Breast epithelium (tissue), 4 donors: Measurements from ENCODE around the gene S100A10. TPM values are rescaled to one million over a fixed set of nuclear protein-coding genes. Genes with fewer than 3 reads are reported as not detected.

Experiments used
- DNase-seq, 2 donors: peaks; one replicate each; pipeline ENCODE4 v3.0.0-alpha.2; 2019; ENCODE audit warnings: low spot score in 2 of 2
- H3K27ac ChIP-seq, 2 donors: fragments of 200-600 bp; sonication (generic) in 1 of 2; one replicate each; pipeline ENCODE4 v1.5.1; 2016 to 2019; ENCODE audit warnings: mild to moderate bottlenecking in 1 of 2
- H3K27me3 ChIP-seq, 2 donors: fragments of 200-600 bp; sonication (generic) in 1 of 2; one replicate each; pipeline versions ENCODE4 v1.5.1 to v1.6.0; 2017 to 2019; ENCODE audit warnings: control low read depth in 1 of 2, mild to moderate bottlenecking in 1 of 2
- H3K36me3 ChIP-seq: fragments of 200-600 bp; one replicate; pipeline ENCODE4 v1.5.1; 2019
- H3K4me1 ChIP-seq, 2 donors: fragments of 200-600 bp; sonication (generic); one replicate each; pipeline ENCODE4 v1.5.1; 2016 to 2019; ENCODE audit warnings: control low read depth in 1 of 2
- H3K4me3 ChIP-seq, 3 donors: fragments of 200-600 bp; sonication (generic); 1 replicate in 2 of 3; 2 replicates in 1 of 3; pipeline ENCODE4 v1.5.1; 2016 to 2019; ENCODE audit warnings: mild to moderate bottlenecking in 3 of 3, moderate library complexity in 2 of 3
- H3K9me3 ChIP-seq, 2 donors: fragments of 200-600 bp; sonication (generic) in 1 of 2; one replicate each; pipeline ENCODE4 v1.5.1; 2016 to 2019; ENCODE audit warnings: control low read depth in 1 of 2
- POLR2A ChIP-seq: fragments of 450-650 bp; IDR thresholded peaks from one replicate; pipeline ENCODE4 v1.6.1; 2016; ENCODE audit warnings: antibody characterized with exemption, mild to moderate bottlenecking, moderate library complexity
- POLR2AphosphoS5 ChIP-seq, 3 donors: sonication (generic); formaldehyde crosslinking; IDR thresholded peaks; one replicate each; pipeline ENCODE4 v1.6.1; 2017; ENCODE audit warnings: antibody characterized with exemption in 3 of 3
- intact Hi-C: fragments of 100-400 bp; cut with DNase I; formaldehyde crosslinking; loops from one replicate; pipeline ENCODE4 v1.15.1; 2023; ENCODE audit warnings: low total_unique reads
- total RNA-seq, 3 donors: library from RNA; depleted of rRNA; stranded (reverse); fragments of >200 nt; gene quantifications; one replicate each; pipeline ENCODE4 v1.1.0, GENCODE V29; 2016
- TF ChIP-seq, protein P1 (sequence below), 3 donors: fragments of 450-650 bp; IDR thresholded peaks; one replicate each; pipeline ENCODE4 v1.5.1; 2016 to 2017; ENCODE audit warnings: antibody characterized with exemption in 3 of 3, mild to moderate bottlenecking in 3 of 3, moderate library complexity in 3 of 3

Gene S100A10
- total RNA-seq, 3 donors from 2014 or later = 70.4 to 156 (median 84.9) TPM

DNA sequence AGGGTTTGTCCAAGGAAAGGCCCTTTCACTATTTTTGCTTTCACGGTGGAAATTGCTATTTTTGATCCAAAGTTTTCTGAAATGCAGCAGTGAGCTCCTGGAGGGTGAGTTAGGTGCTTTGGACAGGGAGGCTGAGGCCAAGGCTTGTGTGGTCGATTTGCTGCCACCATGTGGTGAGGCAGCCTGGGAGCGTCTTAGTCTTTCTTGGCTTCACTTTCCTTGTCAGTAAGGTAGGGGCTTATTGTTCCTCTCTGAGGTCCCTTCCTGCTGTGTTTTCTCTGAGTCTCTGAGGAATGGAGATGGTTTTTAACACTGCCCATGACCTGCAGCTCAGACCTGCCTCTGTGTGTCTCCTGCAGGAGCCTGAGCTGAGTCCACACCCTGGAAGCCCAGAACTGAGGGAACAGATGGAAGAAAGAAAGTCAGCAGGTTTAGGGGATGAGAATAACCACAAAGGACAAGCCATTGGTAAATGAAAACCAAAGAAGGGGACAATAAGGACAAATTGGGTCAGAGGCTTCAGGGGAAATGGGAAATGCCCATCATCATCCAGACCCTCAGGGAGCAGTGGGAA lies 20.1 kb upstream of the S100A10 start:
- TF ChIP-seq, protein P1, sequence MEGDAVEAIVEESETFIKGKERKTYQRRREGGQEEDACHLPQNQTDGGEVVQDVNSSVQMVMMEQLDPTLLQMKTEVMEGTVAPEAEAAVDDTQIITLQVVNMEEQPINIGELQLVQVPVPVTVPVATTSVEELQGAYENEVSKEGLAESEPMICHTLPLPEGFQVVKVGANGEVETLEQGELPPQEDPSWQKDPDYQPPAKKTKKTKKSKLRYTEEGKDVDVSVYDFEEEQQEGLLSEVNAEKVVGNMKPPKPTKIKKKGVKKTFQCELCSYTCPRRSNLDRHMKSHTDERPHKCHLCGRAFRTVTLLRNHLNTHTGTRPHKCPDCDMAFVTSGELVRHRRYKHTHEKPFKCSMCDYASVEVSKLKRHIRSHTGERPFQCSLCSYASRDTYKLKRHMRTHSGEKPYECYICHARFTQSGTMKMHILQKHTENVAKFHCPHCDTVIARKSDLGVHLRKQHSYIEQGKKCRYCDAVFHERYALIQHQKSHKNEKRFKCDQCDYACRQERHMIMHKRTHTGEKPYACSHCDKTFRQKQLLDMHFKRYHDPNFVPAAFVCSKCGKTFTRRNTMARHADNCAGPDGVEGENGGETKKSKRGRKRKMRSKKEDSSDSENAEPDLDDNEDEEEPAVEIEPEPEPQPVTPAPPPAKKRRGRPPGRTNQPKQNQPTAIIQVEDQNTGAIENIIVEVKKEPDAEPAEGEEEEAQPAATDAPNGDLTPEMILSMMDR (IDR thresholded peaks at IDR 0.05) = peak in 1 of 3 donors; percentile 41
- TF ChIP-seq POLR2A = no peak
- no peak for TF ChIP-seq POLR2AphosphoS5 (IDR thresholded peaks at IDR 0.05)
- H3K4me3 ChIP-seq = no peak overlapping the region
- no peaks in the 10 kb centered on the region for H3K9me3 ChIP-seq
- H3K27ac ChIP-seq = no peak overlapping the region
- H3K27me3 ChIP-seq = no peaks in the 10 kb centered on the region
- no peak for DNase-seq
- no peaks in the 10 kb centered on the region for H3K36me3 ChIP-seq
- intact Hi-C loops = no loop called here
- H3K4me1 ChIP-seq = no peaks in the 10 kb centered on the region

DNA sequence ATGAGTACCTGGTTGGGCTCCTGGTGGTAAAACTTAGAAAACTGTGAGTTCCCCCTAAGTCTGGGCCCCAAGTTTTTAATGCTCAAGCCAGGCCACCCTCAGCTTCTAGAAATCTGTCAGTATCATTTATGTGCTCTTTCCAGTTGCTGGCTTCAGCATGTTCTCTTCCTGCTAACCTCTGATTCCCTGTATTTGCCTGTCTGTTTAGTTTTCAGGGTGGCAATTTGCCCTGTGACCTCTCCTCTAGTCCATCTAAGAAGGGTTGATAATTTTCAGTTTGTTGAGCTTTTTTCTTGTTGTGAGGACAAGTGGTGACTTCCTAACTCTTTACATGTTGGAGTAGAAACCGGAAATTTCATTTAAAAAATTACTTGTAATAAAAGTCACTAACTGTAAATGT lies 16.0 kb upstream of the S100A10 start:
- Histone ChIP-seq H3K4me1 (no peaks in the 10 kb centered on the region), H3K27me3 (no peaks in the 10 kb centered on the region), H3K36me3 (no peaks in the 10 kb centered on the region), H3K4me3 (no peak overlapping the region), H3K9me3 (no peaks in the 10 kb centered on the region), H3K27ac (no peak overlapping the region)
- intact Hi-C loops = no loop called here
- TF ChIP-seq POLR2A (no peak), POLR2AphosphoS5 (IDR thresholded peaks at IDR 0.05) (no peak)
- TF ChIP-seq, protein P1 (IDR thresholded peaks at IDR 0.05) = no peak
- no peak for DNase-seq

DNA sequence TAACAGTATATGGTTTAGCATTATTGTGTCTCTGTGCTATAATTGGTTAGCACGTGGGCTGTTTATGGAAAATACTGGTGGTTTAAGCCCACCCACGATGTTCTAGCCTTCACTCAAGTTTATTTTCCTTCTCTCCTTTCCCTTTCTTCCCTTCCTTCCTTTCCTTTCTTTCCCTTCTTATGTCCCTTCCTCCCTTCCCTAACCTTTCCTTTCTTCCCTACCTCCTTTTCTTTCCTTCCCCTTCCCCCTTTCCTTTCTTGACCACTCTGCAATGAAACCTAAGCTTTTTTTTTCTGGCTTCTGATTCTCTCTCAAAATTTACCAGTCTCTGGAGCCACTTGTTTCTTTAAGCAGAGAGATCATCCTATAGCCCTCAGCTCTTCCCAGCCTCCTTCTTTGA lies 13.4 kb upstream of the S100A10 start:
- Histone ChIP-seq H3K9me3 (no peaks in the 10 kb centered on the region), H3K4me1 (no peaks in the 10 kb centered on the region), H3K27me3 (no peaks in the 10 kb centered on the region), H3K4me3 (no peak overlapping the region), H3K36me3 (no peaks in the 10 kb centered on the region), H3K27ac (no peak overlapping the region)
- no peak for DNase-seq
- intact Hi-C loops = no loop called here
- TF ChIP-seq POLR2A (no peak), POLR2AphosphoS5 (IDR thresholded peaks at IDR 0.05) (no peak)
- TF ChIP-seq, protein P1 (IDR thresholded peaks at IDR 0.05) = no peak

DNA sequence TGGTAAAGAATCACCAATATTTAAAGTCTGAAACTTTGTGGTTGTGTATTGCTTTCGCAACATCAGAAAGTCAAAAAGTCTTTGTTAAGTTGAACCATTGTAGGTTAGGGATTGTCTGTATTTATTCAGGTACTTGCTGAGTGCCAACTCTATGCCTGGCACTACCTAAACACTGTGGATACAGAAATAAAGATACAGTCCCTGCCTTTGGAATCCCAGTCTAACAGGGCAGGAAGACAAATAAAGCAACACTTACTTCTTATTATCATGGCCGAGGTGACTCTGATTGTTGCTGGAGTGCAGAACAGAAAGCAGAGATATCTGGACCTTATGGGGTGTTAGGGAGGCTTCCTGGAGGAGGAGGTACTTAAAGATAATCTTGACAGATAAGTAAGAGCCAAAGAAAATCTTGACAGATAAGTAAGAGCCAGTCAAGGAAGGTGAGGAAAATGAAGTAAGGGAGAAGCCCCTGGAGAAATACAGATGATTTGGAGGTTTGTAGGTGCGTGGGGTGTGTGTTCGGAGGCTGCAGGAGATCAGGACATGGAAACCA lies 11.8 kb upstream of the S100A10 start:
- Histone ChIP-seq H3K4me1 (no peaks in the 10 kb centered on the region), H3K36me3 (no peaks in the 10 kb centered on the region), H3K9me3 (no peaks in the 10 kb centered on the region), H3K4me3 (no peak overlapping the region), H3K27me3 (no peaks in the 10 kb centered on the region), H3K27ac (no peak overlapping the region)
- TF ChIP-seq POLR2A (no peak), POLR2AphosphoS5 (IDR thresholded peaks at IDR 0.05) (no peak)
- TF ChIP-seq, protein P1 (IDR thresholded peaks at IDR 0.05) = no peak
- intact Hi-C loops = no loop called here
- DNase-seq = no peak

DNA sequence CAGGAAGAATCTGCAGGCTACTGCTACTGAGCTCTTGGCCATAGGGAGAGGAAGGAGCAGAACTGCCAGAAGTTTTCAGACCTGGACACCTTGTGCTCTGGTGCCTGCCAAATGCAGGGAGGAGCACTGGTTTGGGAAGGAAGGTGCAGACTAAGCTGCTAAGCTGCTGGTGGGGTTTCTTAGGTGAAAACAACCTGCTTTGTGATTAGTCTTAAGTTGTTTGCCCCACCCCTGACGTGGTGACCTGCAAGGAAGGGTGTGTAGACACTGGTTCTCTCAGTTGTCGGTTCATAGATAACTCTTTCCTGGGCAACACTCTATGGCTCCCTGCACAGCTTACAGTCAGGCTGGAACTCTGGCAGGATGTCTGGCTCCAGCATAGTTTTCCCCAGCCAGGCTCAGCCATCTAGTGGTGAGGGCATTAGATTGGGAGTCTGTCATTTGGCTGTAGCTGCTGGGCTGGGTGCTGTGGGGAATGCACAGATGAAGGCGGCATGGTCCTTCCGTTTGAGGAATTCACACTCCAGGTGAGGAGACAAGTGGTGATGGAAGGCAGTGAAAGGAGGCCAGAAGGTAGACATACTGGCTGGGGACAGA lies 10.3 kb upstream of the S100A10 start:
- TF ChIP-seq, protein P1 (IDR thresholded peaks at IDR 0.05) = no peak
- TF ChIP-seq POLR2A = no peak
- no peak for TF ChIP-seq POLR2AphosphoS5 (IDR thresholded peaks at IDR 0.05)
- H3K27ac ChIP-seq = no peak overlapping the region
- H3K4me3 ChIP-seq = no peak overlapping the region
- intact Hi-C loops = no loop called here
- no peaks in the 10 kb centered on the region for H3K4me1 ChIP-seq
- no peaks in the 10 kb centered on the region for H3K9me3 ChIP-seq
- DNase-seq = no peak
- no peaks in the 10 kb centered on the region for H3K36me3 ChIP-seq
- no peaks in the 10 kb centered on the region for H3K27me3 ChIP-seq
